ENCODE results near the gene MAP3K20. TPM values are rescaled to one million over a fixed set of nuclear protein-coding genes. Genes with fewer than 3 reads are reported as not detected.
A peak's percentile ranks its signal among the peaks of the same experiment; 100 is the strongest.

Gene MAP3K20
- total and polyA plus RNA-seq, 2 of the 4 experiments (the other 2 are of a cell fraction): 27.5 to 84.4 TPM

DNA sequence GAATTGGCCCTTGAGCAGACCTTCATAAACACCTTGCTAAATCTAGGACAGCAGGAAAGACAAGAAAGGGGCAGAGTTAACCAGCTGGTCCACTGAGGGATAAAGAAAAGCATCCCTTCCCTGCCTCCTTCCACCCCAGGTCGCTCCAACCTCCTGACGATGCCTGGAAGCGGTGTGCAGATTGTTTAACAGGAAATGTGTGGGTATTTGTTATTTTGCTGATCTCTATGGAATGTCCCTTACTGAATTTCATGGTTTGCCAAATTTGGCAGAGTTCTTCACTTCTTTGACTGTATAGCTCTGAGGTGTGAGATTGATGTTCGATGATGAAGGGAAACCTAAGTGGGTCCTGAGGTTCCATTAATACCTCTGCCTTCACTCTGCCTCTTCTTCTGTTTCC lies 72.9 kb downstream of the MAP3K20 start:
- peak overlapping the region; percentile 69; the same call in 1 of the 2 replicates for H2BK20ac ChIP-seq (ENCODE audit: low read depth, low read length)
- no CpG with 5 or more reads among the region's 4 CpGs for WGBS, 2 experiments (ENCODE audit: extremely low coverage in 2 of 2, insufficient read length in 1 of 2)
- CTCF ChIA-PET: interaction anchor here (0.9 kb wide), 1 partner anchor 34 kb away, joined by 3 read pairs; no protein-coding TSS in a partner anchor
- peaks cover 18 to 55% of the 10 kb centered on the region in 2 experiments for H3K79me1 ChIP-seq (ENCODE audit: low read depth in 1 of 2, low read length in 2 of 2)
- peak overlapping the region; percentile 53; the same call in 1 of the 2 replicates for H3K4ac ChIP-seq (ENCODE audit: low read depth, low read length)
- peak overlapping the region; percentile 67; the same call in 1 of the 2 replicates for H3K18ac ChIP-seq (ENCODE audit: low read depth, low read length)
- H3K56ac ChIP-seq (ENCODE audit: extremely low read depth, insufficient read depth, low read length): no peak overlapping the region; the same call in 1 of the 2 replicates
- no peak overlapping the region for H3K4me3 ChIP-seq (ENCODE audit: insufficient read depth, low read depth, low read length)
- H3K4me1 ChIP-seq (ENCODE audit: control insufficient read depth, insufficient read depth, low read length): peaks cover 25% of the 10 kb centered on the region
- peak overlapping the region; percentile 8; the same call in 1 of the 2 replicates for H4K5ac ChIP-seq (ENCODE audit: low read depth, low read length)
- H4K8ac ChIP-seq (ENCODE audit: low read depth in 2 of 2, low read length in 2 of 2): peak overlapping the region; percentile 44 to 49; a peak in 3 of 4 replicates
- H2BK5ac ChIP-seq (ENCODE audit: low read depth, low read length, poor library complexity, severe bottlenecking): peak overlapping the region; percentile 64
- in situ Hi-C loops (cut with MboI; ENCODE audit: low sequenced_read_pairs): no loop called here
- TF ChIP-seq RAD21 (IDR thresholded peaks at IDR 0.05; ENCODE audit: low read length) (no peak), NFE2L2 (IDR thresholded peaks at IDR 0.05; ENCODE audit: low read depth, low read length) (no peak), CHD1 (IDR thresholded peaks at IDR 0.05; ENCODE audit: low read depth, low read length) (no peak), USF2 (IDR thresholded peaks at IDR 0.05; ENCODE audit: low read depth, low read length) (no peak), RCOR1 (IDR thresholded peaks at IDR 0.05; ENCODE audit: insufficient replicate concordance, low read length) (no peak), SMC3 (IDR thresholded peaks at IDR 0.05; ENCODE audit: low read depth, low read length) (no peak), CTCF (conservative IDR thresholded peaks at IDR 0.05; ENCODE audit: low read depth, low read length) (no peak), BHLHE40 (IDR thresholded peaks at IDR 0.05; ENCODE audit: low read depth, low read length) (no peak), RFX5 (IDR thresholded peaks at IDR 0.05; ENCODE audit: low read depth, low read length) (no peak), MXI1 (IDR thresholded peaks at IDR 0.05; ENCODE audit: borderline replicate concordance, low read depth, low read length) (no peak), FOS (IDR thresholded peaks at IDR 0.05; ENCODE audit: low read depth, low read length) (no peak), MAZ (IDR thresholded peaks at IDR 0.05; ENCODE audit: borderline replicate concordance, low read depth, low read length) (no peak), CEBPB (IDR thresholded peaks at IDR 0.05; ENCODE audit: low read depth, low read length) (no peak), MAFK (IDR thresholded peaks at IDR 0.05; ENCODE audit: low read depth, low read length) (no peak), POLR2A (IDR thresholded peaks at IDR 0.05; ENCODE audit: low read depth, low read length) (no peak)
- TF ChIP-seq, protein P1, sequence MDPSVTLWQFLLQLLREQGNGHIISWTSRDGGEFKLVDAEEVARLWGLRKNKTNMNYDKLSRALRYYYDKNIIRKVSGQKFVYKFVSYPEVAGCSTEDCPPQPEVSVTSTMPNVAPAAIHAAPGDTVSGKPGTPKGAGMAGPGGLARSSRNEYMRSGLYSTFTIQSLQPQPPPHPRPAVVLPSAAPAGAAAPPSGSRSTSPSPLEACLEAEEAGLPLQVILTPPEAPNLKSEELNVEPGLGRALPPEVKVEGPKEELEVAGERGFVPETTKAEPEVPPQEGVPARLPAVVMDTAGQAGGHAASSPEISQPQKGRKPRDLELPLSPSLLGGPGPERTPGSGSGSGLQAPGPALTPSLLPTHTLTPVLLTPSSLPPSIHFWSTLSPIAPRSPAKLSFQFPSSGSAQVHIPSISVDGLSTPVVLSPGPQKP (IDR thresholded peaks at IDR 0.05; ENCODE audit: borderline replicate concordance, low read depth, low read length): no peak
- H3K4me2 ChIP-seq (ENCODE audit: low read depth, low read length): peak overlapping the region; percentile 7; the same call in 1 of the 2 replicates
- POLR2A ChIA-PET (ENCODE audit: unreplicated experiment): no interaction called here
- no TSS peak for BruUV-seq (replicated peaks)
- no peaks in the 10 kb centered on the region for H3K9me3 ChIP-seq (ENCODE audit: control insufficient read depth, insufficient read depth, low read length)
- no peaks in the 10 kb centered on the region for H3K27me3 ChIP-seq (ENCODE audit: control insufficient read depth, insufficient read depth, low read length)
- DNase-seq (peak; percentile 23), ATAC-seq (ENCODE audit: low read depth) (no peak)
- H3K27ac ChIP-seq (ENCODE audit: insufficient read depth, low read length): no peak overlapping the region
- H3K36me3 ChIP-seq (ENCODE audit: control insufficient read depth, insufficient read depth, low read length): no peaks in the 10 kb centered on the region
- H3K23ac ChIP-seq (ENCODE audit: low read depth, low read length): peak overlapping the region; percentile 64; the same call in 1 of the 2 replicates
- dilution Hi-C loops (cut with HindIII; ENCODE audit: low sequenced_read_pairs, unreplicated experiment): no loop called here
- peak overlapping the region; percentile 75 for H4K91ac ChIP-seq (ENCODE audit: insufficient read depth, low read depth, low read length)
- H2AK5ac ChIP-seq (ENCODE audit: low read depth, low read length): peak overlapping the region; percentile 47; the same call in 1 of the 2 replicates
- H2AFZ ChIP-seq (replicated peaks; ENCODE audit: low read length, poor library complexity): no peak overlapping the region
- no peaks in the 10 kb centered on the region for H4K20me1 ChIP-seq (ENCODE audit: insufficient read depth, low read length)
- peaks cover 7% of the 10 kb centered on the region for H3K9me1 ChIP-seq (ENCODE audit: insufficient read depth, low read length)
- H2BK120ac ChIP-seq (ENCODE audit: low read depth, low read length): peak overlapping the region; percentile 53
- H3K14ac ChIP-seq (replicated peaks; ENCODE audit: low read depth, low read length): peak overlapping the region; percentile 58; the same call in 1 of the 2 replicates
- no peak overlapping the region; the same call in 1 of the 2 replicates for H3K9ac ChIP-seq (ENCODE audit: low read depth, low read length)
- no peak overlapping the region for H2AK9ac ChIP-seq (replicated peaks; ENCODE audit: low read depth, low read length, poor library complexity)
- intact Hi-C loops (cut with micrococcal nuclease): loop anchor here (5.0 kb wide), 2 partner anchors 39 to 41 kb away; no protein-coding TSS in a partner anchor
- H2BK15ac ChIP-seq (ENCODE audit: low read depth, low read length): peak overlapping the region; percentile 93
